DOHH2 (cell line): ENCODE results near the gene SFTA2.
"Not testable (repeated sequence)": the region's sequence is repeated elsewhere in the genome, so short reads cannot be mapped to it uniquely, and the experiment has no call there.

ENCODE experiments used
- H3F3A ChIP-seq: fragments of 200-600 bp; sonication (generic), shearing (Covaris generic); 2 replicates; pipeline ENCODE4 v1.6.0; 2016; ENCODE audit warnings: antibody characterized with exemption, mild to moderate bottlenecking; ENCODE audit not compliant: control insufficient read depth, insufficient read depth
- H3K27ac ChIP-seq: fragments of 200-600 bp; sonication (generic); 2 replicates; pipeline ENCODE4 v1.5.1; 2014; ENCODE audit warnings: low read depth, mild to moderate bottlenecking, low read length, moderate library complexity
- H3K27me3 ChIP-seq: fragments of 200-600 bp; sonication (generic); 2 replicates; pipeline ENCODE4 v1.6.1; 2014; ENCODE audit warnings: mild to moderate bottlenecking, low read length, mixed read lengths; ENCODE audit not compliant: control insufficient read depth
- H3K36me3 ChIP-seq: fragments of 200-600 bp; sonication (generic); 2 replicates; pipeline ENCODE4 v1.6.1; 2014; ENCODE audit warnings: mild to moderate bottlenecking, low read length, moderate library complexity, mixed read lengths; ENCODE audit not compliant: control insufficient read depth
- H3K4me1 ChIP-seq: fragments of 200-600 bp; sonication (generic); 2 replicates; pipeline ENCODE4 v1.6.1; 2014; ENCODE audit warnings: mild to moderate bottlenecking, low read length, mixed read lengths; ENCODE audit not compliant: control insufficient read depth
- H3K4me2 ChIP-seq: fragments of 200-600 bp; sonication (generic); 2 replicates; pipeline ENCODE4 v1.6.0; 2014; ENCODE audit warnings: mild to moderate bottlenecking, low read length, moderate library complexity
- H3K4me3 ChIP-seq: fragments of 200-600 bp; sonication (generic); 2 replicates; pipeline ENCODE4 v1.5.1; 2014; ENCODE audit warnings: mild to moderate bottlenecking, low read length, mixed read lengths
- H3K79me2 ChIP-seq: fragments of 200-600 bp; sonication (generic); 2 replicates; pipeline ENCODE4 v1.6.1; 2014; ENCODE audit warnings: mild to moderate bottlenecking, low read length, mixed read lengths; ENCODE audit not compliant: control insufficient read depth
- H3K9me2 ChIP-seq: fragments of 200-600 bp; sonication (generic); replicated peaks from 2 replicates; pipeline ENCODE4 v1.6.1; 2014; ENCODE audit warnings: mild to moderate bottlenecking, low read length, mixed read lengths; ENCODE audit not compliant: control insufficient read depth
- H3K9me3 ChIP-seq: fragments of 200-600 bp; sonication (generic); 2 replicates; pipeline ENCODE4 v1.6.1; 2014; ENCODE audit warnings: antibody characterized with exemption, low read length, mixed read lengths; ENCODE audit not compliant: control insufficient read depth, insufficient read depth
- H4K20me1 ChIP-seq: fragments of 200-600 bp; sonication (generic); 2 replicates; pipeline ENCODE4 v1.6.0; 2014; ENCODE audit warnings: low read depth, mild to moderate bottlenecking, antibody characterized with exemption, low read length, moderate library complexity; ENCODE audit not compliant: control insufficient read depth, insufficient read depth
- EZH2phosphoT487 ChIP-seq: fragments of 200-600 bp; sonication (generic); IDR thresholded peaks from 2 replicates; pipeline ENCODE4 v1.6.1; 2017; ENCODE audit warnings: borderline replicate concordance, mild to moderate bottlenecking, antibody characterized with exemption, low read length, moderate library complexity, mixed read lengths
- TF ChIP-seq, protein P1 (sequence below): fragments of 200-600 bp; sonication (generic); IDR thresholded peaks from one replicate; pipeline ENCODE4 v1.5.1; 2014; ENCODE audit warnings: antibody characterized with exemption, mild to moderate bottlenecking, low read depth, low read length; ENCODE audit not compliant: poor library complexity, severe bottlenecking

Gene SFTA2

GRCh38 chr6:30972816-30973215 is 40.8 kb upstream of the SFTA2 start:
- H3K4me3 ChIP-seq, result no peak overlapping the region
- no peak overlapping the region for H3K27ac ChIP-seq
- no peaks in the 10 kb centered on the region for H3K36me3 ChIP-seq
- no peaks in the 10 kb centered on the region for H3K9me3 ChIP-seq
- no peaks in the 10 kb centered on the region for H3K79me2 ChIP-seq
- H4K20me1 ChIP-seq, result no peaks in the 10 kb centered on the region
- H3K27me3 ChIP-seq, result peaks cover 7% of the 10 kb centered on the region
- H3K4me2 ChIP-seq, result no peak overlapping the region
- H3K9me2 ChIP-seq, result no peaks in the 10 kb centered on the region
- H3K4me1 ChIP-seq, result no peaks in the 10 kb centered on the region
- H3F3A ChIP-seq, result no peaks in the 10 kb centered on the region
- no peak for TF ChIP-seq EZH2phosphoT487
- TF ChIP-seq, protein P1, sequence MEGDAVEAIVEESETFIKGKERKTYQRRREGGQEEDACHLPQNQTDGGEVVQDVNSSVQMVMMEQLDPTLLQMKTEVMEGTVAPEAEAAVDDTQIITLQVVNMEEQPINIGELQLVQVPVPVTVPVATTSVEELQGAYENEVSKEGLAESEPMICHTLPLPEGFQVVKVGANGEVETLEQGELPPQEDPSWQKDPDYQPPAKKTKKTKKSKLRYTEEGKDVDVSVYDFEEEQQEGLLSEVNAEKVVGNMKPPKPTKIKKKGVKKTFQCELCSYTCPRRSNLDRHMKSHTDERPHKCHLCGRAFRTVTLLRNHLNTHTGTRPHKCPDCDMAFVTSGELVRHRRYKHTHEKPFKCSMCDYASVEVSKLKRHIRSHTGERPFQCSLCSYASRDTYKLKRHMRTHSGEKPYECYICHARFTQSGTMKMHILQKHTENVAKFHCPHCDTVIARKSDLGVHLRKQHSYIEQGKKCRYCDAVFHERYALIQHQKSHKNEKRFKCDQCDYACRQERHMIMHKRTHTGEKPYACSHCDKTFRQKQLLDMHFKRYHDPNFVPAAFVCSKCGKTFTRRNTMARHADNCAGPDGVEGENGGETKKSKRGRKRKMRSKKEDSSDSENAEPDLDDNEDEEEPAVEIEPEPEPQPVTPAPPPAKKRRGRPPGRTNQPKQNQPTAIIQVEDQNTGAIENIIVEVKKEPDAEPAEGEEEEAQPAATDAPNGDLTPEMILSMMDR, result no peak

- Histone ChIP-seq H3K4me1 (no peaks in the 10 kb centered on the region), H3K4me3 (no peak overlapping the region), H3K4me2 (no peak overlapping the region), H3K27ac (no peak overlapping the region), H3K9me3 (no peaks in the 10 kb centered on the region), H4K20me1 (no peaks in the 10 kb centered on the region), H3K27me3 (peaks cover 6% of the 10 kb centered on the region), H3K9me2 (no peaks in the 10 kb centered on the region), H3K36me3 (no peaks in the 10 kb centered on the region), H3F3A (no peaks in the 10 kb centered on the region), H3K79me2 (no peaks in the 10 kb centered on the region)
- TF ChIP-seq, protein P1, result no peak
- TF ChIP-seq EZH2phosphoT487, result no peak
These were observed 39.0 kb upstream of the SFTA2 start for GRCh38 chr6:30970946-30971345.

DNA sequence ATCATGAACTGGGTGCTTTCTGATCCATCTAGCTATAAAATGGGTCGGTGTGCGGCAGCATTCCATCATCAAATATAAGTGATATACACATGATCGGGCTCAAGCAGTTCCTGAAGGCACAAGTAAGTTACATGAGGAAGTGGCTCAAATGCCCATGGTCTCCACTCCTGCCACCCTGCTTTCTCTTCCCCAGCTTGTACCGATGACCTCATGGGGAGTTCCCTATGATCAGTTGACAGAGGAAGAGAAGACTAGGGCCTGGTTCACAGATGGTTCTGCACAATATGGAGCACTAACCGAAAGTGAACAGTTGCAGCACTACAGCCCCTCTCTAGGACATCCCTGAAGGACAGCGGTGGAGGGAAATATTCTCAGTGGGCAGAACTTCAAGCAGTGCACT is 37.2 kb upstream of the SFTA2 start:
- not testable (repeated sequence) for H3K9me2 ChIP-seq, H4K20me1 ChIP-seq, H3K4me3 ChIP-seq, H3K79me2 ChIP-seq, H3F3A ChIP-seq, H3K27me3 ChIP-seq, H3K4me1 ChIP-seq, H3K27ac ChIP-seq, H3K36me3 ChIP-seq, H3K9me3 ChIP-seq, H3K4me2 ChIP-seq

DNA sequence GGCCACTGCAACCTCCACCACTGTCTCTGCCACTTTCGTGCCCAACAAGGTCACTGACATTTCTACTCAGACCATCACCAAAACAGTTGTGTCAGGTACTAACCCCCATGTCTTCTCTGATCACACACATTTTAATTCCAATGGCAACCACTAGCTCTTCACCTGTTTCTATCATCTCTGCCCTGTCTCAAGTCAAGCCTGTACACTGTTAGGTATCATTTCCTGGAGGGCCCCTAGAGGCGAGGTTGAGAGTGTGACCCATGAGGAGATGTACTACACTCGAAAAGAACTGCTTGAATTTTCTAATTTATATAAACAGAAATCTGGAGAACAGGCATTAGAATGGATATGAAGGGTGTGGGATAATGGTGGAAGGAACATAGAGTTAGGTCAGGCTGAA is 34.2 kb upstream of the SFTA2 start:
- no peak overlapping the region for H3K4me3 ChIP-seq
- H3K27ac ChIP-seq, result no peak overlapping the region
- no peaks in the 10 kb centered on the region for H3K79me2 ChIP-seq
- H3K36me3 ChIP-seq, result no peaks in the 10 kb centered on the region
- no peaks in the 10 kb centered on the region for H3K9me2 ChIP-seq
- H3F3A ChIP-seq, result no peaks in the 10 kb centered on the region
- H3K4me1 ChIP-seq, result no peaks in the 10 kb centered on the region
- no peaks in the 10 kb centered on the region for H3K9me3 ChIP-seq
- TF ChIP-seq EZH2phosphoT487, result no peak
- TF ChIP-seq, protein P1, result no peak
- H3K4me2 ChIP-seq, result no peak overlapping the region
- no peaks in the 10 kb centered on the region for H4K20me1 ChIP-seq
- H3K27me3 ChIP-seq, result peaks cover 4% of the 10 kb centered on the region
